ENCODE data around the gene FAHD1.
A peak's percentile ranks its signal among the peaks of the same experiment; 100 is the strongest.

Gene FAHD1

DNA sequence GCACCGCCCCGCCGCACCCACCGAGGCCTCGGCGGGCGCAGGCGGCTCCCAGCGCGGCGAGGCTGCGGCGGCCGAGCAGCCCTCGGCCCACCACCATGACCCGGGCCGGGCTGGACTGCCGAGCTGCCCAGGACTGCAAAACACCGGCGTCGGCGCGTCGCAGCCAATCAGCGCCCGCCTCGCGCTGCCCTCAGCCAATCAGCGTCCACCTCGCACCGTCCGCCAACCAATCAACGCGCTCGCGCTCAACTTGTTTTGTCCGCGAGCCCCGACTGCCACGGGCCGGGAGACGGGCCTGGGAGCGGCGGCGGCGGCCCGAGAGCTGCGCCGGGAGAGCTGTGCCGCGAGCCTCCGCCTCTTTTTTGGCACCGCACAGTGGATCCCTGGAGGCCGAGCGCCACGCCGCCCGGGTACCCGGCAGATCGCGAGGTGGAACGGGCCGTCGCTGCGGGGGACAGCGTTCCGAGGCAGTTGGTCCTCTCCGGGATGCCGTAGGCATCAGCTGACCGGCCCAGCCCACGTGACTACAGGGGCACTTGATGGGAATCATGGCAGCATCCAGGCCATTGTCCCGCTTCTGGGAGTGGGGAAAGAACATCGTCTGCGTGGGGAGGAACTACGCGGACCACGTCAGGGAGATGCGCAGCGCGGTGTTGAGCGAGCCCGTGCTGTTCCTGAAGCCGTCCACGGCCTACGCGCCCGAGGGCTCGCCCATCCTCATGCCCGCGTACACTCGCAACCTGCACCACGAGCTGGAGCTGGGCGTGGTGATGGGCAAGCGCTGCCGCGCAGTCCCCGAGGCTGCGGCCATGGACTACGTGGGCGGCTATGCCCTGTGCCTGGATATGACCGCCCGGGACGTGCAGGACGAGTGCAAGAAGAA is at the start of gene FAHD1, which contains the start of gene HAGH:
Gene FAHD1 (plus strand): TSS at position 516 of the 883 bp plus-strand sequence. CDS start 33 bp downstream, at position 549.
Gene HAGH (minus strand): TSS at position 135 of the 883 bp plus-strand sequence. CDS start 38 bp downstream, at position 97.
- peaks cover 14% of the 10 kb centered on the region for H3K4me1 ChIP-seq

DNA sequence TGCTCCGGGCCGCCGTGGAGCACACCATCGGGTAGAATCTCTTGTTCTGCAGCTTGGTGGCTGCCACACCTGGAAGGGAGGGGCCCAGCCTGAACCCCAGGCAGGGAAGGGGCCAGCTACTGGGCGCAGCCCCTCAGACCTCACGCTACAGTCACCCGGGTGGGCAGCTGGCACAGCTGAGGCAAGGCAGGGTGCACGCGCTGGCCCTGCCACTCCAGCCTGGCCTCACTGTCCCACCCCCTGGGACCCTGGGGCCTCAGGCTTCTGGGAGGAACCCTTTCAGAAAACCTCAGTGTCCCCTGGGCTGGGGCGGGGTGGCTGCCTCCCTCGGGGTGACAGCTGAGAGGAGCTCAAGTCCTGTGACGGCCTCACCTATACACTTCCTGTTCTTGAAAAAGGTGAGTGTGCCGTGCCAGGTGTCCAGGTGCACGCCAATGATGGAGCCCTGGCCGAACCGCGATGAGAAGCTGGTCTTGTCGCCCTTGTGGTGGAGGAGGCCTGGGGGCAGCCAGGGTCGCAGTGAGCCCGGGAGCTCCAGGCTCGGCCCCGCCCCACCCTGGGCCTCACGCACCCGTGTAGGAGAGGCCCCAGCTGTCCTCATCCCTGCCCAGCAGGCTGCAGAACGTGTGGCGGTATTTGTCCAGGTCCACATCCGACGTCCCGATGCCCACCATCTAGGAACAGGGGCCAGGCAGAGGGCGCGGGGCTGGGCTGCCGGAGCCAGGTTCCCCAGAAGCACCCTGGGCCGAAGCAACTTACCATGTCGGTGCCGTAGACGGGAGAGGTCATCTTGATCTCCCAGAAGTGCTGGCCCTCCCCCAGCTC is 49.4 kb upstream of the FAHD1 start:
- TF ChIP-seq, protein P1, sequence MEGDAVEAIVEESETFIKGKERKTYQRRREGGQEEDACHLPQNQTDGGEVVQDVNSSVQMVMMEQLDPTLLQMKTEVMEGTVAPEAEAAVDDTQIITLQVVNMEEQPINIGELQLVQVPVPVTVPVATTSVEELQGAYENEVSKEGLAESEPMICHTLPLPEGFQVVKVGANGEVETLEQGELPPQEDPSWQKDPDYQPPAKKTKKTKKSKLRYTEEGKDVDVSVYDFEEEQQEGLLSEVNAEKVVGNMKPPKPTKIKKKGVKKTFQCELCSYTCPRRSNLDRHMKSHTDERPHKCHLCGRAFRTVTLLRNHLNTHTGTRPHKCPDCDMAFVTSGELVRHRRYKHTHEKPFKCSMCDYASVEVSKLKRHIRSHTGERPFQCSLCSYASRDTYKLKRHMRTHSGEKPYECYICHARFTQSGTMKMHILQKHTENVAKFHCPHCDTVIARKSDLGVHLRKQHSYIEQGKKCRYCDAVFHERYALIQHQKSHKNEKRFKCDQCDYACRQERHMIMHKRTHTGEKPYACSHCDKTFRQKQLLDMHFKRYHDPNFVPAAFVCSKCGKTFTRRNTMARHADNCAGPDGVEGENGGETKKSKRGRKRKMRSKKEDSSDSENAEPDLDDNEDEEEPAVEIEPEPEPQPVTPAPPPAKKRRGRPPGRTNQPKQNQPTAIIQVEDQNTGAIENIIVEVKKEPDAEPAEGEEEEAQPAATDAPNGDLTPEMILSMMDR (IDR thresholded peaks at IDR 0.05): no peak
- Histone ChIP-seq H3K27me3 (ENCODE audit: control insufficient read depth, insufficient read depth, low read length) (no peaks in the 10 kb centered on the region), H3K36me3 (ENCODE audit: control insufficient read depth, insufficient read depth, low read length) (no peaks in the 10 kb centered on the region), H3K9me3 (ENCODE audit: control insufficient read depth, low read length) (no peaks in the 10 kb centered on the region), H3K4me1 (peaks cover 4% of the 10 kb centered on the region), H3K9ac (no peak overlapping the region), H2AFZ (no peak overlapping the region), H3K79me2 (peaks cover 9% of the 10 kb centered on the region), H3K27ac (no peak overlapping the region), H3K4me2 (ENCODE audit: low read length) (no peak overlapping the region), H3K4me3 (ENCODE audit: low read depth, low read length) (no peak overlapping the region)

More for the DNA sequence above, at the start of gene FAHD1, which contains the start of gene HAGH:
- Histone ChIP-seq H3K27ac (peak within 1 kb of the TSS; percentile 65), H3K9me3 (ENCODE audit: control insufficient read depth, low read length) (no peaks in the 10 kb centered on the region), H3K4me2 (ENCODE audit: low read length) (peak within 1 kb of the TSS; percentile 97), H3K79me2 (peaks cover 42% of the 10 kb centered on the region), H3K27me3 (ENCODE audit: control insufficient read depth, insufficient read depth, low read length) (no peaks in the 10 kb centered on the region), H3K36me3 (ENCODE audit: control insufficient read depth, insufficient read depth, low read length) (no peaks in the 10 kb centered on the region), H2AFZ (peak within 1 kb of the TSS; percentile 99), H3K4me3 (ENCODE audit: low read depth, low read length) (peak within 1 kb of the TSS; percentile 85), H3K9ac (peak within 1 kb of the TSS; percentile 8)
- TF ChIP-seq, protein P1 (IDR thresholded peaks at IDR 0.05): no peak

DNA sequence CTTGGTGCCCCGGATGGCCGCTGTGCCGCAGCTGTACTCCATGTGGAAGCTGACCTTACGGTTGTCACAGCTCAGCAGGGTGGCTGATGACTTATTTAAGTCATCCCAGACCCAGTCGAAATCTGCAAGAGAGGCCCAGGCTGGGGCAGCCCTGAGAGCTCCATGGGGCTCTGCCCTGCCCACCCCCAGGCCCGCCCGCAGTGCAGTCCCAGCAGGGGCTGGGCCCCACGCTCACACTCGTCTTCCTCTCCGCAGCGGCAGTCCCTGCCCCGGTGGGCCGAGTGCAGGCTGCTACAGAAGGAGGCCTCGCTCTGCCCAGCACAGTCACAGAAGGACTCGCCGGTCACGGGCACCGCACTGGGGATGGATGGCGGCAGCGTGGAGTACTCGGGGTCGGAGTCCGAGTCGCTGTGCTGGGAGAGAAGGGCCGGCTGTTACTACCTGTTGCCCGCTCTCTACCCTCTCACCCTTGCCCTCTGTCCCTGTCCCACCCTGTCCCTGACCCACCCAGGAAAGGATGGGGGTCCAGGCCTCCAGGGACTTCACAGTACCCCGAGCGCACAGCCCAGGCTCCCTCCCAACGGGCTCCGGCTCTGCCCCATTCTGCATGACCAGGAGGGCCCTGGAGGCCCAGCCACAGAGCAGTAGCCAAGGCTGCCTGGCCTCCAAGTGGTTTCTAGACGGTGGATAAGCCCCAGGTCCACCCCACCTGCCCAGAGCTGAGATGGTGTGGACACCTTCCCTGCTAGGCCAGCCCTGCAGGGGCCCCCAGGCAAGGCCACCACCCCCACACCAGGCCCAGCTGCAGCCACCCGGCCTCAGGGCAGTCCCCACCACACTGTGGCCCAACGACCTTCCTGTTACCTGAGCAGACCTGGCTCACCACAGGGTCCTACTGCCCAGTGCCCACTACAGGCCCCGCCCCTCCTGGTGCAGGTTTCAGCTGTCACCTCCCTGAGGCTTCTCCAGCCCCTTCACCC is 48.5 kb upstream of the FAHD1 start:
- H3K27me3 ChIP-seq (ENCODE audit: control insufficient read depth, insufficient read depth, low read length): no peaks in the 10 kb centered on the region
- H3K36me3 ChIP-seq (ENCODE audit: control insufficient read depth, insufficient read depth, low read length): no peaks in the 10 kb centered on the region
- no peak overlapping the region for H3K4me2 ChIP-seq (ENCODE audit: low read length)
- H3K4me1 ChIP-seq: peaks cover 4% of the 10 kb centered on the region
- no peaks in the 10 kb centered on the region for H3K9me3 ChIP-seq (ENCODE audit: control insufficient read depth, low read length)
- H3K9ac ChIP-seq: no peak overlapping the region
- H3K79me2 ChIP-seq: peaks cover 9% of the 10 kb centered on the region
- no peak overlapping the region for H3K27ac ChIP-seq
- H3K4me3 ChIP-seq (ENCODE audit: low read depth, low read length): no peak overlapping the region
- H2AFZ ChIP-seq: no peak overlapping the region
- TF ChIP-seq, protein P1 (IDR thresholded peaks at IDR 0.05): no peak

DNA sequence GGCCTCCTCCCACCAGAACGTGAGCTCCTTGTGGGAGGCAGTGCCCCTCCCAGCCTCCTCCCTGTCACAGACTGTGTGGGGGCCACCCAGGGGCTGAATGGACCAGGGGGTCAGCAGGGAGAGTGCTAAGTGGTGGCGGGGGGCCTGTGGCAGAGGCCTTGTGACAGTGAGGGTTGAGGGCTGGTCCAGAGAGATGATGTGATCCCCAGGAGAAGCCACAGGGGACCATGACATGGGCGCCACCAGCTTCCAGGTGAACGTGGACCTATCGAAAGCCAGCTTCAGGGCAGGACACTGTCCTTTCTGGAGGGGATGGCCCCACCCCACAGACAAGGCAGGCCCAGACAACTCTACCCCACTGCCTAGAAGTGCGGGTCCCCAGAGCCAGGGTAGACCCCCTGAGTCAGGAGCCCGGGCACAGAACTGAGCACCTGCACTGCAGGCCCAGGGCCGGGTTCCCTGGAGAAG is 47.7 kb upstream of the FAHD1 start:
- H3K36me3 ChIP-seq (ENCODE audit: control insufficient read depth, insufficient read depth, low read length): no peaks in the 10 kb centered on the region
- no peak overlapping the region for H3K4me2 ChIP-seq (ENCODE audit: low read length)
- no peak overlapping the region for H2AFZ ChIP-seq
- TF ChIP-seq, protein P1 (IDR thresholded peaks at IDR 0.05): no peak
- H3K27ac ChIP-seq: no peak overlapping the region
- peaks cover 13% of the 10 kb centered on the region for H3K79me2 ChIP-seq
- H3K4me1 ChIP-seq: peaks cover 4% of the 10 kb centered on the region
- H3K9me3 ChIP-seq (ENCODE audit: control insufficient read depth, low read length): no peaks in the 10 kb centered on the region
- H3K27me3 ChIP-seq (ENCODE audit: control insufficient read depth, insufficient read depth, low read length): no peaks in the 10 kb centered on the region
- H3K9ac ChIP-seq: no peak overlapping the region
- no peak overlapping the region for H3K4me3 ChIP-seq (ENCODE audit: low read depth, low read length)

All from parathyroid adenoma (tissue), 2 donors.